Measurements from ENCODE around the gene NCAPH2.
A peak's percentile ranks its signal among the peaks of the same experiment; 100 is the strongest.

NCAPH2 gene

GRCh38 chr22:50490531-50491308, 17.3 kb upstream of the NCAPH2 start:
- no peak for DNase-seq (ENCODE audit: low read depth in 2 of 2)

- no peak for DNase-seq (ENCODE audit: low read depth in 2 of 2)
These were observed 10.9 kb upstream of the NCAPH2 start for GRCh38 chr22:50497093-50497492.

GRCh38 chr22:50498322-50498890, 9.6 kb upstream of the NCAPH2 start:
- peak; percentile 32 to 52 for DNase-seq (ENCODE audit: low read depth in 2 of 2)

- DNase-seq (ENCODE audit: low read depth in 2 of 2): no peak
These were observed 7.6 kb upstream of the NCAPH2 start for GRCh38 chr22:50500452-50500851.

- no peak for DNase-seq (ENCODE audit: low read depth in 2 of 2)
These were observed 5.9 kb upstream of the NCAPH2 start for GRCh38 chr22:50502096-50502495.

GRCh38 chr22:50502628-50503474, 5.2 kb upstream of the NCAPH2 start:
- DNase-seq (ENCODE audit: low read depth in 2 of 2): no peak

GRCh38 chr22:50503475-50504145, 4.4 kb upstream of the NCAPH2 start:
- no peak for DNase-seq (ENCODE audit: low read depth in 2 of 2)

- DNase-seq (ENCODE audit: low read depth in 2 of 2): no peak
These were observed 3.4 kb upstream of the NCAPH2 start for GRCh38 chr22:50504369-50505211.

- no peak for DNase-seq (ENCODE audit: low read depth in 2 of 2)
These were observed 2.7 kb upstream of the NCAPH2 start for GRCh38 chr22:50505276-50505775.

GRCh38 chr22:50505776-50506610, 2.0 kb upstream of the NCAPH2 start:
- no peak for DNase-seq (ENCODE audit: low read depth in 2 of 2)

- no peak for DNase-seq (ENCODE audit: low read depth in 2 of 2)
These were observed 1.2 kb upstream of the NCAPH2 start for GRCh38 chr22:50506611-50507420.

GRCh38 chr22:50507421-50507990, 518 bp upstream of the NCAPH2 start, which contains the start of gene LMF2:
LMF2 (minus strand) TSS chr22:50507702; CDS start chr22:50507675, 27 bp downstream.
- DNase-seq (ENCODE audit: low read depth in 2 of 2): peak; percentile 88 to 92

GRCh38 chr22:50508897-50509296, 873 bp downstream of the NCAPH2 start:
- DNase-seq (ENCODE audit: low read depth in 2 of 2): no peak

GRCh38 chr22:50513175-50513574, 5.2 kb downstream of the NCAPH2 start:
- DNase-seq (ENCODE audit: low read depth in 2 of 2): no peak

- DNase-seq (ENCODE audit: low read depth in 2 of 2): no peak
These were observed 8.0 kb downstream of the NCAPH2 start for GRCh38 chr22:50516068-50516467.

GRCh38 chr22:50516891-50517290, 8.9 kb downstream of the NCAPH2 start:
- DNase-seq (ENCODE audit: low read depth in 2 of 2): no peak

GRCh38 chr22:50517495-50518260, 9.7 kb downstream of the NCAPH2 start:
- DNase-seq (ENCODE audit: low read depth in 2 of 2): no peak

GRCh38 chr22:50518606-50519005, 10.6 kb downstream of the NCAPH2 start:
- no peak for DNase-seq (ENCODE audit: low read depth in 2 of 2)

All from stimulated activated CD8-positive, alpha-beta memory T cell treated with anti-CD3 and anti-CD28 coated beads, Interleukin-7, amount 100 ng/mL, for 1 hour (primary cell).